Uterus (tissue), 4 donors: ENCODE results near the gene PREX1. TPM values are rescaled to one million over a fixed set of nuclear protein-coding genes. Genes with fewer than 3 reads are reported as not detected.

Experiments
- DNase-seq, 2 donors: peaks; one replicate each; pipeline ENCODE4 v3.0.0-alpha.2; 2019 to 2020
- H3K27ac ChIP-seq, 2 donors: fragments of 200-600 bp; sonication (generic); 1 replicate in 1 of 2; 2 replicates in 1 of 2; pipeline ENCODE4 v1.5.1; 2016 to 2018
- H3K27me3 ChIP-seq, 2 donors: fragments of 200-600 bp; sonication (generic); one replicate each; pipeline ENCODE4 v1.5.1; 2018 to 2019; ENCODE audit warnings: control low read depth in 1 of 2
- H3K36me3 ChIP-seq, 2 donors: fragments of 200-600 bp; sonication (generic); one replicate each; pipeline ENCODE4 v1.5.1; 2019; ENCODE audit warnings: control low read depth in 1 of 2
- H3K4me1 ChIP-seq, 2 donors: fragments of 200-600 bp; sonication (generic); one replicate each; pipeline ENCODE4 v1.5.1; 2018 to 2019; ENCODE audit warnings: control low read depth in 1 of 2
- H3K4me3 ChIP-seq, 2 donors: fragments of 200-600 bp; sonication (generic); 1 replicate in 1 of 2; 2 replicates in 1 of 2; pipeline ENCODE4 v1.5.1; 2018 to 2019; ENCODE audit warnings: mild to moderate bottlenecking in 1 of 2
- H3K9me3 ChIP-seq, 2 donors: fragments of 200-600 bp; sonication (generic); one replicate each; pipeline ENCODE4 v1.5.1; 2019; ENCODE audit warnings: control low read depth in 1 of 2
- POLR2A ChIP-seq, 2 donors: fragments of 450-650 bp; IDR thresholded peaks; one replicate each; pipeline ENCODE4 v1.6.1; 2016; ENCODE audit warnings: antibody characterized with exemption in 2 of 2, mild to moderate bottlenecking in 1 of 2, moderate library complexity in 1 of 2
- intact Hi-C: fragments of 100-400 bp; cut with DNase I; formaldehyde crosslinking; loops from one replicate; pipeline ENCODE4 v1.15.1; 2023; ENCODE audit warnings: low total_unique reads
- total RNA-seq, 4 donors: library from RNA; depleted of rRNA in 3 of 4; stranded (reverse); fragments of >200 nt in 3 of 4; gene quantifications; one replicate each; pipeline versions ENCODE4 v1.1.0 to v1.2.4, GENCODE V29; 2014 to 2023
- TF ChIP-seq, protein P1 (sequence below), 4 experiments: fragments of 200-600 bp in 2 of 4; fragments of 450-650 bp in 2 of 4; sonication (generic) in 2 of 4; IDR thresholded peaks; one replicate each; pipeline ENCODE4 v1.5.1; 2016 to 2019; ENCODE audit warnings: antibody characterized with exemption in 4 of 4, mild to moderate bottlenecking in 2 of 4, moderate library complexity in 1 of 4
- donor health status: DM: yes; HTN: yes; CAD: no.

Gene PREX1
- total RNA-seq, 4 donors from 2014 or later = 3.6 to 19.7 (median 11.3) TPM

DNA sequence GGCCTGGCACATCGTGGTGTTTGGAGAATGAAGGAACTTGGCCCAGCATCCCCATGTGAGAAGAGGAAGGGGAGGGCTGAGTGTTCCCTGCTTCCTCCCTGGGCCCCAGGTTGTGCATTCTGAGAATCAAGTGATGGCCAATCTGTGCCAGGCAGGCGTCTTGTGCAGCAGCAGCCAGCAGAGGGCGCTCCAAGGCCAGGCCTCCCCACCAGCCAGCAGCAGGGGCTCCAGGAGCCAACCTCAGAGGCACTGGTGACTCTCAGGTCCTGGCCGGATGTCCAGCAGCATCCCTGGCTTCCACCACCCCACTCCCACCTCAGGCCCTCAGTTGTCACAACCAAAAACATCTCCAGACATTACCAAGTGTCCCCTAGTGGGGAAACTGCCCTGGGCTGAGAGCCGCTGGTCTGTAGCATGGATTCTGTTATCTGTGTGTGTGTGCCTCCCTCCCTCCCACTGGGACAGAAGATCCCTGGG is 192.0 kb downstream of the PREX1 start:
- H3K27me3 ChIP-seq = no peaks in the 10 kb centered on the region
- intact Hi-C loops = no loop called here
- DNase-seq = no peak
- H3K36me3 ChIP-seq = no peaks in the 10 kb centered on the region
- TF ChIP-seq, protein P1, sequence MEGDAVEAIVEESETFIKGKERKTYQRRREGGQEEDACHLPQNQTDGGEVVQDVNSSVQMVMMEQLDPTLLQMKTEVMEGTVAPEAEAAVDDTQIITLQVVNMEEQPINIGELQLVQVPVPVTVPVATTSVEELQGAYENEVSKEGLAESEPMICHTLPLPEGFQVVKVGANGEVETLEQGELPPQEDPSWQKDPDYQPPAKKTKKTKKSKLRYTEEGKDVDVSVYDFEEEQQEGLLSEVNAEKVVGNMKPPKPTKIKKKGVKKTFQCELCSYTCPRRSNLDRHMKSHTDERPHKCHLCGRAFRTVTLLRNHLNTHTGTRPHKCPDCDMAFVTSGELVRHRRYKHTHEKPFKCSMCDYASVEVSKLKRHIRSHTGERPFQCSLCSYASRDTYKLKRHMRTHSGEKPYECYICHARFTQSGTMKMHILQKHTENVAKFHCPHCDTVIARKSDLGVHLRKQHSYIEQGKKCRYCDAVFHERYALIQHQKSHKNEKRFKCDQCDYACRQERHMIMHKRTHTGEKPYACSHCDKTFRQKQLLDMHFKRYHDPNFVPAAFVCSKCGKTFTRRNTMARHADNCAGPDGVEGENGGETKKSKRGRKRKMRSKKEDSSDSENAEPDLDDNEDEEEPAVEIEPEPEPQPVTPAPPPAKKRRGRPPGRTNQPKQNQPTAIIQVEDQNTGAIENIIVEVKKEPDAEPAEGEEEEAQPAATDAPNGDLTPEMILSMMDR (IDR thresholded peaks at IDR 0.05) = peak in 3 of 4 experiments; percentile 5 to 27 (median 7)
- no peak for TF ChIP-seq POLR2A (IDR thresholded peaks at IDR 0.05)
- H3K4me1 ChIP-seq = no peaks in the 10 kb centered on the region
- no peaks in the 10 kb centered on the region for H3K9me3 ChIP-seq
- no peak overlapping the region for H3K4me3 ChIP-seq
- H3K27ac ChIP-seq = no peak overlapping the region

DNA sequence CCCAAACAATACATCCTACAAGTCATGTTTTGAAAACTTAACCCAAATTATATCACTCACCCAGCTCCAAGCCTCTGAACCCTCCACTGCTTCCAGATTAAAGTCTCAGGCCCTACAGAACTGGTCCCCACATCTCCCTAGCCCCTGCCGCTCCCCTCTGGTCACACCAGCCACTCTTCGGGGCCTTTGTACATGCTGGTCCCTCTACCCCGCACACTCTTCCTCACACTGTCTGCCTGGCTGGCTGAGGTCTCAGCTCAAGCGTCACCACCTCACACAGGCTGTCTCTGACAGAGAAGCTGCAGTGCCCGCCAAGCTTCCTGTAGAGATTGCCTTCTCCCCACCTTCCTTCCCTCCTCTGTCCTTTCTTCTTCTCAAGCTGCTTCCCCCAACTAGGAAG is 192.4 kb downstream of the PREX1 start:
- no peak overlapping the region for H3K4me3 ChIP-seq
- no peaks in the 10 kb centered on the region for H3K4me1 ChIP-seq
- no peak overlapping the region for H3K27ac ChIP-seq
- no peaks in the 10 kb centered on the region for H3K9me3 ChIP-seq
- intact Hi-C loops = no loop called here
- H3K27me3 ChIP-seq = no peaks in the 10 kb centered on the region
- H3K36me3 ChIP-seq = no peaks in the 10 kb centered on the region
- DNase-seq = no peak
- no peak for TF ChIP-seq POLR2A (IDR thresholded peaks at IDR 0.05)
- TF ChIP-seq, protein P1 (IDR thresholded peaks at IDR 0.05) = no peak

DNA sequence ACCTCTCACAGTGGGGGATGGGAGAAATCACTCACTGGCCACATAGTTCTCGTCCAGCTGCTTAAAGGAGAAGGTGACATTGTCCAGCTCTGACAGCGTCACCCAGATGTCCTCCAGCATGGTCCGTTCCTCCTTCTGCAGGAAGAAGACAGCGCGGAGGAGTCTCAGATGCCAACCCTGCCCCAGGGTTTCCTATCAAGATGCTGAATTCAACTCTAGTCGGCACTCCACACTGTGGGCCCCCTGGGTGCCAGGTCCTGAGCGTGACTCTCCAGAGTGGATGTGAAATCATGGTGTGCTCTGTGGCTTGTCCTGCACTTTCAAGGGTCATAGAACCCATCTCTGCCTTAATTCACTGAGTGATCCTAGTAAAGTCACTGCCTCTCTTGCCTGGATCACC is 193.2 kb downstream of the PREX1 start:
- Histone ChIP-seq H3K36me3 (no peaks in the 10 kb centered on the region), H3K27me3 (no peaks in the 10 kb centered on the region), H3K9me3 (no peaks in the 10 kb centered on the region), H3K4me3 (no peak overlapping the region), H3K4me1 (no peaks in the 10 kb centered on the region), H3K27ac (no peak overlapping the region)
- DNase-seq = no peak
- no peak for TF ChIP-seq POLR2A (IDR thresholded peaks at IDR 0.05)
- TF ChIP-seq, protein P1 (IDR thresholded peaks at IDR 0.05) = no peak
- intact Hi-C loops = no loop called here

DNA sequence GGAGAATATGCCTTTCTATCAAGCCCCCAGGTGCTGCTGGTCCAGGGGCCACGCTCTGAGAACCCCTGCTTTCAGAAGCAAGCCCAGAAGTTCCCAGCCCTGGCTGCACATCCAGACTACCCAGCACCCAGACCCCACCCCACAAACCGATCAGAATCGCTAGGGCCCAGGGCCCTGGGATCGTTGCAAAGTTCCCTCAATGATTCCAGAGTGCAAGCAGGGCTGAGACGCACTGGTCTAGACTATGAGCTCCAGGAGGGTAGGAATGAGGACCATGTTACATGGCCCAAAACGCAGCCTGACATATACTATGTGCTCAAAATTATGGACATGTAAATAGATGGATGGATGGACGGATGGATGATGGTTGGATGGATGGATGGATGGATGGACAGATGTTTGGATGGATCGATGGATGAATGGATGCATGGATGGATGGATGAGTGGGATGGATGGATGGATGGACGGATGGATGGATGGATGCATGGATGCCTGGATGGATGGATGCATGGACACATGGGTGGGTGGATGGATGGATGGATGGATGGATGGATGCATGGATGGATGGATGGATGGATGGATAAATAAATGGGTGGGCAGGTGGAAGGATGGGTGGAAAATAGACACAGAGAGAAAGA is 194.1 kb downstream of the PREX1 start:
- DNase-seq = no peak
- Histone ChIP-seq H3K9me3 (no peaks in the 10 kb centered on the region), H3K27me3 (no peaks in the 10 kb centered on the region), H3K27ac (no peak overlapping the region), H3K4me1 (no peaks in the 10 kb centered on the region), H3K36me3 (no peaks in the 10 kb centered on the region), H3K4me3 (no peak overlapping the region)
- no peak for TF ChIP-seq POLR2A (IDR thresholded peaks at IDR 0.05)
- TF ChIP-seq, protein P1 (IDR thresholded peaks at IDR 0.05) = no peak
- intact Hi-C loops = no loop called here

DNA sequence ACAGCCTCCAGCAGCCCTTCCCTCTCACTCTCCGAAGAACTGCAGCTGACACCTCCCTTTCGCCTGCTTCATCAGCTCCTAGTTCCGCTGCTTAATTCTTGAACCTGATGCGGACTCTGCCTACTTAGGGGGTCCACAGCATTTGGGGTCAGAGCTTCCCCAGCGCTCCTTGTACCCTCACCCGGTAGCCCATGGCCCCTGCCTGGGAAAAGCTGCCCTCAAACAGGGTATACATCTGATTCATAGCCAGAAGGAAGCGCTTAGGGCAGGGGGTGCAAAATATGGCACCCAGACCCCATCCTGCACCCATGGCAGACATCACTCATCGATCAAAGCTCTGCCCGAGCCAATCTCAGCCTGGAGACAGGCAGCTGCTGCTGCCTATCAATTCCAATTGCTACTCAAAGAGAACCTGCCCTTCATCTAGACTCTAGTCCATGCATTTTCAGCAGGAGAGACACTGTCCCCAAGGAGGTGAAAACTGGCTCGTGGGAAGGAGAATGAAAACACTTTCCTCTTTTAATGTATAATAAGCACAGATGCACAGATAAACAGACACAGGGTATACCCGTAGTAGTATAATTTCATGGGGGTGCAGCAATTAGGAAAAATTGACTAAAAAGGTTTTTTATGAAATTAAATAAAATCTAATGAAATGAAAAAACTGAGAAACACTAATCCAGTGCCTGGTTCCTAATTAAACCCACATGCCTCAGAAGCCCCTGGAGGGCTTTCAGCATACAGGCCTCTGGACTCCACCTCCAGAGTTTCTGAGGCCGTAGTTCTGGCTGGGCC is 194.8 kb downstream of the PREX1 start:
- Histone ChIP-seq H3K27me3 (no peaks in the 10 kb centered on the region), H3K27ac (no peak overlapping the region), H3K4me3 (no peak overlapping the region), H3K36me3 (no peaks in the 10 kb centered on the region), H3K4me1 (no peaks in the 10 kb centered on the region), H3K9me3 (no peaks in the 10 kb centered on the region)
- intact Hi-C loops = no loop called here
- no peak for DNase-seq
- TF ChIP-seq, protein P1 (IDR thresholded peaks at IDR 0.05) = no peak
